ENCODE data around the gene SNED1. TPM values are rescaled to one million over a fixed set of nuclear protein-coding genes. Genes with fewer than 3 reads are reported as not detected.

Gene SNED1
- total RNA-seq, 1 experiment from 2014 or later, result 0.76 TPM

DNA sequence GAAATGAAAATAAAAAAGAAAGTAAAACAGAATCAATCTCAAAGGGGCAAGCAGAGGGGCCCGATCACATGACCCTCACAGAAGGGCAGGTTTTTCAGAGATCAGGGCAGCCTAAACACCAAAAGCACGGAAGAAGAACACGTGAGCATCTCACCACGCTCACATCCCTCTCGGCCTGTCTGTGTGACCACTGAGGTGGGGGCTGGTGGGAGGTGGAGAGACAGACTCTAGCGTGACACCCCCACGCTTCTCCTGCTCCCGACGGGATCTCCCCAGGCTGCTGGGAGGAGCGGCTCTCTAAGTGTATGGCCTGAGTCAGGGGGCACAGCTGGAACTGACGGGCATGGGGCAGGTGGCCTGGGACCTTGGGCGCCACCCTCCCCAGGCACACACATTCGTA lies 127.2 kb downstream of the SNED1 start:
- Mint-ChIP-seq H3K27ac (ENCODE audit: unreplicated experiment) (no peak overlapping the region), H3K4me3 (ENCODE audit: low read depth, unreplicated experiment) (no peak overlapping the region), H3K36me3 (ENCODE audit: insufficient read depth, unreplicated experiment) (peaks cover 17% of the 10 kb centered on the region), H3K9me3 (ENCODE audit: low read depth, unreplicated experiment) (no peaks in the 10 kb centered on the region), H3K27me3 (ENCODE audit: unreplicated experiment) (no peaks in the 10 kb centered on the region), H3K4me1 (ENCODE audit: low read depth, unreplicated experiment) (no peaks in the 10 kb centered on the region)
- no TSS peak for BruUV-seq (replicated peaks)
- intact Hi-C loops (cut with micrococcal nuclease; ENCODE audit: unreplicated experiment), result no loop called here
- DNase-seq, result no peak
- TF ChIP-seq, protein P1, sequence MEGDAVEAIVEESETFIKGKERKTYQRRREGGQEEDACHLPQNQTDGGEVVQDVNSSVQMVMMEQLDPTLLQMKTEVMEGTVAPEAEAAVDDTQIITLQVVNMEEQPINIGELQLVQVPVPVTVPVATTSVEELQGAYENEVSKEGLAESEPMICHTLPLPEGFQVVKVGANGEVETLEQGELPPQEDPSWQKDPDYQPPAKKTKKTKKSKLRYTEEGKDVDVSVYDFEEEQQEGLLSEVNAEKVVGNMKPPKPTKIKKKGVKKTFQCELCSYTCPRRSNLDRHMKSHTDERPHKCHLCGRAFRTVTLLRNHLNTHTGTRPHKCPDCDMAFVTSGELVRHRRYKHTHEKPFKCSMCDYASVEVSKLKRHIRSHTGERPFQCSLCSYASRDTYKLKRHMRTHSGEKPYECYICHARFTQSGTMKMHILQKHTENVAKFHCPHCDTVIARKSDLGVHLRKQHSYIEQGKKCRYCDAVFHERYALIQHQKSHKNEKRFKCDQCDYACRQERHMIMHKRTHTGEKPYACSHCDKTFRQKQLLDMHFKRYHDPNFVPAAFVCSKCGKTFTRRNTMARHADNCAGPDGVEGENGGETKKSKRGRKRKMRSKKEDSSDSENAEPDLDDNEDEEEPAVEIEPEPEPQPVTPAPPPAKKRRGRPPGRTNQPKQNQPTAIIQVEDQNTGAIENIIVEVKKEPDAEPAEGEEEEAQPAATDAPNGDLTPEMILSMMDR (IDR thresholded peaks at IDR 0.05; ENCODE audit: unreplicated experiment), result no peak
- CTCF ChIA-PET, result interaction anchor here (0.6 kb wide), 1 partner anchor 56 kb away, joined by 3 read pairs; no protein-coding TSS in a partner anchor

DNA sequence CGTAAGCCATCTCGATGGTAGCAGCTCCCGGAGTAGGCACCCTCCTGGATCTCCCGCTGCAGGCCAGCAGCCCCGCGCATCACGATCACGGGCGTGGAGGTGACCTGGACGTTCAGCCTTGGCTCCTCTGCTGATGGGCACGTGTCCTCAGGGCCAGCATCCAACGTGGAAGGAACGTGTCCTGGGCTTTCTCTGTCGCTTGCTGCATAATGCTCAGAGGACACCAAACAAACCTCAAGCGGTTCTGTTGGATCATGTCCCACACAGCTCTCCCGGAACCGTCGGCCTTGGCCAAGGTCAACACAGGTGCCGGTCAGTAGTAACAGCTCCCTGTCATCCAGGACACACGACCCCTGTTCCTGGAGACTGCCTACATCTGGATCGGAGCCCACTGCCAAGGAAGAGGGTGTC lies 127.8 kb downstream of the SNED1 start:
- H3K36me3 Mint-ChIP-seq (ENCODE audit: insufficient read depth, unreplicated experiment), result peaks cover 17% of the 10 kb centered on the region

DNA sequence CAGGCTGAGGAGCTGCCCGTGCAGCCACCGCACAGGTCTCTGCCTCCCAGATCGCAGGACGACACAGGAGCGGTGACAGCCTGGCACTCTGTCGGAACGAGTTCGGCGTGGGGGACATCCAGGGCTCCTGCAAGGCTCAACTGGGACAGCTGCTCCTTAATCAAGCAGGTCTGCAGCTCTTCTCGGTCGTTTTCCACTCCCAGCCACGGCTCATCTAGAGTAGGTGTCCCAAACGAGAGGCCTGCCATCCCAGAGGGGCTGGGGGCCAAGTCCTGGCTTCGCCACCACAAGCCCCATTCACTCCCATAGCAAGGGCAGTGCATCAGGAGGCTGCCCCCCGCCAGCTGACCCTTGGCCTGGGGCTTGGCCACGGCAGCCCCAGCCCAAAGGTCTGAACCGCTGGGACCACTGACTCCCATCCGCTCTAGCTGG lies 128.4 kb downstream of the SNED1 start:
- Mint-ChIP-seq H3K9me3 (ENCODE audit: low read depth, unreplicated experiment) (no peaks in the 10 kb centered on the region), H3K4me1 (ENCODE audit: low read depth, unreplicated experiment) (no peaks in the 10 kb centered on the region), H3K4me3 (ENCODE audit: low read depth, unreplicated experiment) (no peak overlapping the region), H3K27ac (ENCODE audit: unreplicated experiment) (no peak overlapping the region), H3K36me3 (ENCODE audit: insufficient read depth, unreplicated experiment) (peaks cover 13% of the 10 kb centered on the region), H3K27me3 (ENCODE audit: unreplicated experiment) (no peaks in the 10 kb centered on the region)
- intact Hi-C loops (cut with micrococcal nuclease; ENCODE audit: unreplicated experiment), result no loop called here
- BruUV-seq (replicated peaks), result no TSS peak
- DNase-seq, result no peak
- CTCF ChIA-PET, result no interaction called here
- TF ChIP-seq, protein P1 (IDR thresholded peaks at IDR 0.05; ENCODE audit: unreplicated experiment), result no peak

More for the DNA sequence above, 127.8 kb downstream of the SNED1 start:
- intact Hi-C loops (cut with micrococcal nuclease; ENCODE audit: unreplicated experiment), result no loop called here
- no TSS peak for BruUV-seq (replicated peaks)
- Mint-ChIP-seq H3K27me3 (ENCODE audit: unreplicated experiment) (no peaks in the 10 kb centered on the region), H3K4me3 (ENCODE audit: low read depth, unreplicated experiment) (no peak overlapping the region), H3K9me3 (ENCODE audit: low read depth, unreplicated experiment) (no peaks in the 10 kb centered on the region), H3K27ac (ENCODE audit: unreplicated experiment) (no peak overlapping the region), H3K4me1 (ENCODE audit: low read depth, unreplicated experiment) (no peaks in the 10 kb centered on the region)
- no peak for DNase-seq
- TF ChIP-seq, protein P1 (IDR thresholded peaks at IDR 0.05; ENCODE audit: unreplicated experiment), result no peak
- CTCF ChIA-PET, result no interaction called here

DNA sequence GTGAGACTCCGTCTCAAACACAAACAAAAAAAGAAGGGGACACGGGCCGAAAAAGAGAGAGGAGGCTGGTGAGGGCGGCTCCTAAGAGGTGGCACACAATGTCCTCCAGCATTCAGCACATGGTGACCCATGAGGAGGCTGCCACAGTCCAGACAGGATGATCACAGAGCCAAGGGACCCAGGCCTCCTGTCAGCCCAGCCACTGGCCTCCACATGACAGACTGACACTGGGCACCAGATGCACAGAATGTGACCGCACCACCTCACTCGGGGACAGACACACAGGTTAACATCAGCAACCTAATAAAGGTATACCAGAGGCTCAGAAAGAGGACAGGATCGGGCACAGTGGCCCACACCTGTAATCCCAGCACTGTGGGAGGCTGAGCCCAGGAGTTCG lies 129.8 kb downstream of the SNED1 start:
- Mint-ChIP-seq H3K27me3 (ENCODE audit: unreplicated experiment) (no peaks in the 10 kb centered on the region), H3K9me3 (ENCODE audit: low read depth, unreplicated experiment) (no peaks in the 10 kb centered on the region), H3K4me3 (ENCODE audit: low read depth, unreplicated experiment) (no peak overlapping the region), H3K27ac (ENCODE audit: unreplicated experiment) (no peak overlapping the region), H3K4me1 (ENCODE audit: low read depth, unreplicated experiment) (no peaks in the 10 kb centered on the region), H3K36me3 (ENCODE audit: insufficient read depth, unreplicated experiment) (peaks cover 5% of the 10 kb centered on the region)
- intact Hi-C loops (cut with micrococcal nuclease; ENCODE audit: unreplicated experiment), result no loop called here
- TF ChIP-seq, protein P1 (IDR thresholded peaks at IDR 0.05; ENCODE audit: unreplicated experiment), result no peak
- CTCF ChIA-PET, result no interaction called here
- no TSS peak for BruUV-seq (replicated peaks)
- no peak for DNase-seq

Measured in Calu3 (cell line).